VCaP (cell line): Measurements from ENCODE around the gene ADCY3.

Source experiments
- H3K27ac ChIP-seq: fragments of 450-650 bp; 2 replicates; pipeline ENCODE4 v1.5.1; 2017
- CTCF ChIP-seq: fragments of 450-650 bp; conservative IDR thresholded peaks from 2 replicates; pipeline ENCODE4 v1.5.1; 2017; ENCODE audit warnings: mild to moderate bottlenecking, moderate library complexity

The ADCY3 gene

GRCh38 chr2:24886691-24887304, 33.2 kb downstream of the ADCY3 start:
- no peak overlapping the region for H3K27ac ChIP-seq

GRCh38 chr2:24886126-24886501, 33.9 kb downstream of the ADCY3 start:
- no peak overlapping the region for H3K27ac ChIP-seq
- TF ChIP-seq CTCF: no peak

More at GRCh38 chr2:24886691-24887304, 33.2 kb downstream of the ADCY3 start:
- TF ChIP-seq CTCF: no peak

- H3K27ac ChIP-seq: no peak overlapping the region
- TF ChIP-seq CTCF: no peak
Observed at GRCh38 chr2:24885221-24886125, 34.6 kb downstream of the ADCY3 start.

GRCh38 chr2:24883946-24884345, 36.1 kb downstream of the ADCY3 start:
- H3K27ac ChIP-seq: no peak overlapping the region
- TF ChIP-seq CTCF: no peak

GRCh38 chr2:24881623-24882022, 38.4 kb downstream of the ADCY3 start:
- no peak for TF ChIP-seq CTCF

GRCh38 chr2:24881158-24881557, 38.9 kb downstream of the ADCY3 start:
- no peak overlapping the region for H3K27ac ChIP-seq
- TF ChIP-seq CTCF: no peak

More at GRCh38 chr2:24881623-24882022, 38.4 kb downstream of the ADCY3 start:
- no peak overlapping the region for H3K27ac ChIP-seq

- TF ChIP-seq CTCF: no peak
- no peak overlapping the region for H3K27ac ChIP-seq
Observed at GRCh38 chr2:24878341-24878740, 41.7 kb downstream of the ADCY3 start.
